ENCODE measurements around the gene CDYL.

Gene CDYL

DNA sequence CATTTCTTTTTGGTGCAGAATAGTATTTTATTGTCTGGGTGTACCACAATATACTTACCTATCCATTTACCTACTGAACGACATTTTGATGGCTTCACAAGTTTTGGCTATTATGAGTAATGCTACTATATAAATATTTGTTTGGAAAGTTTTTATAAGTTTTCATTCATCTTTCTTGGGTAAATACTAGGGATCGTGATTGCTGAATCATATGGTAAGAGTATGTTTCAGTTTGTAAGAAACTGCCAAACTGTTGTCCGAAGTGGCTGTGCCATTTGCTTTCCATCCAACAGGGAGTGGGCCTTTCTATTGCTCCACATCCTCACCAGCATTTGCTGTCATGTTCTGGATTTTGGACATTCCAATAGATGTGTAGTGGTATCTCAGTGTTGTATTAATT lies 104.2 kb downstream of the CDYL start:
- H3K27me3 ChIP-seq (ENCODE audit: control insufficient read depth, insufficient read depth, low read length) = no peaks in the 10 kb centered on the region
- peaks cover 4% of the 10 kb centered on the region for H3K4me1 ChIP-seq (ENCODE audit: control insufficient read depth, insufficient read depth, low read length)
- no peaks in the 10 kb centered on the region for H3K36me3 ChIP-seq (ENCODE audit: control insufficient read depth, insufficient read depth, low read length)

DNA sequence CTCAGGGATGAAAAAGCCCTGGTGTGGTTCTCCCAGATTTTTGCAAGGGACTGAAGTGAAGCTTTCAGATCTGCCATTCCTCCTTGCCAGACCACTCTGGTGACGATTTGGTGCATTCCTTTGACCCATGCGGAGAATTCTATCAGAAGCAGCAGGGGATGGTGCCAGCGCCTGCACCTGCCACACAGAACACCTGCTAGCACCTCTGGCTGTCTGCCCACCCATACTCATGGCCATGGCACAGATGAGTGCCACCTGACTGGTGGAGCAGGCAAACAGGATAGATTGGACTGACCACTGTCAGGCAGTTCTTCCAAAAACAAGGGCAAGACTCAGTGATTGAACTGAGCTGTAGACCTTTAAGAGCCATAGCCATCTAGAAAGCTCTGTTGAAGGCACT lies 107.1 kb downstream of the CDYL start:
- Histone ChIP-seq H3K36me3 (ENCODE audit: control insufficient read depth, insufficient read depth, low read length) (no peaks in the 10 kb centered on the region), H3K4me3 (ENCODE audit: low read length) (no peak overlapping the region), H3K27me3 (ENCODE audit: control insufficient read depth, insufficient read depth, low read length) (no peaks in the 10 kb centered on the region), H3K27ac (ENCODE audit: low read depth, low read length) (no peak overlapping the region), H3K9ac (ENCODE audit: low read length) (no peak overlapping the region), H3K4me1 (ENCODE audit: control insufficient read depth, insufficient read depth, low read length) (no peaks in the 10 kb centered on the region)

More for the DNA sequence above, 104.2 kb downstream of the CDYL start:
- Histone ChIP-seq H3K4me3 (ENCODE audit: low read length) (no peak overlapping the region), H3K27ac (ENCODE audit: low read depth, low read length) (no peak overlapping the region), H3K9ac (ENCODE audit: low read length) (no peak overlapping the region)

DNA sequence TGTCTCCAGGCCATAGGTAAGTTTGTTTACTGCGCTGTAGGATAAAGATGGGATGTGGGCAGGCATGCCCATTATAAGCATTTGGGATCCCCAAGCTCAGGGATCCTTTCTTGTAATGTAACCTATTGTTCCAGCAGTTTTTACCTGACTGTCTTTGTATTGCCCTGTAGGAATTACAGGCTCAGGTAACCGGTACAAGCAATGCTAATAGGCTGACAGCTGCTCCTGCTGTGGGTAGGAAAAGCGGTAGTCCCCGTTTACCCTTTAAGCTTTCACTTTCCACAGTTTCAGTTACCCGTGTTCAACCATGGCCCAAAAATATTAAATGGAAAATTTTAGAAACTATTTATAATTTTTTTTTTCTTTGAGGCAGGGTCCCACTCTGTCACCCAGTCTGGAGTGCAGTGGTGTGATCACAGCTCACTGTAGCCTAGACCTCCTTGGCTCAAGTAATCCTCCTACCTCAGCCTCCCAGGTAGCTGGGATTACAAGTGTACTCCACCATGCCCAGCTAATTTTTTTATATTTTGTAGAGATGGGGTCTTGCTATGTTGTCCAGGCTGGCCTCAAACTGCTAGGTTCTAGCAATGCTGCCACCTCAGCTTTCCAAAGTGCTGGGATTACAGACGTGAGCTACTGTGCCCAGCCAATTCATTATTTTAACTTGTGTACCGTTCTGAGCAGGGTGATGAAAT lies 108.6 kb downstream of the CDYL start:
- no peak overlapping the region for H3K9ac ChIP-seq (ENCODE audit: low read length)
- no peaks in the 10 kb centered on the region for H3K4me1 ChIP-seq (ENCODE audit: control insufficient read depth, insufficient read depth, low read length)
- no peak overlapping the region for H3K27ac ChIP-seq (ENCODE audit: low read depth, low read length)
- no peak overlapping the region for H3K4me3 ChIP-seq (ENCODE audit: low read length)
- H3K27me3 ChIP-seq (ENCODE audit: control insufficient read depth, insufficient read depth, low read length) = no peaks in the 10 kb centered on the region
- H3K36me3 ChIP-seq (ENCODE audit: control insufficient read depth, insufficient read depth, low read length) = no peaks in the 10 kb centered on the region

DNA sequence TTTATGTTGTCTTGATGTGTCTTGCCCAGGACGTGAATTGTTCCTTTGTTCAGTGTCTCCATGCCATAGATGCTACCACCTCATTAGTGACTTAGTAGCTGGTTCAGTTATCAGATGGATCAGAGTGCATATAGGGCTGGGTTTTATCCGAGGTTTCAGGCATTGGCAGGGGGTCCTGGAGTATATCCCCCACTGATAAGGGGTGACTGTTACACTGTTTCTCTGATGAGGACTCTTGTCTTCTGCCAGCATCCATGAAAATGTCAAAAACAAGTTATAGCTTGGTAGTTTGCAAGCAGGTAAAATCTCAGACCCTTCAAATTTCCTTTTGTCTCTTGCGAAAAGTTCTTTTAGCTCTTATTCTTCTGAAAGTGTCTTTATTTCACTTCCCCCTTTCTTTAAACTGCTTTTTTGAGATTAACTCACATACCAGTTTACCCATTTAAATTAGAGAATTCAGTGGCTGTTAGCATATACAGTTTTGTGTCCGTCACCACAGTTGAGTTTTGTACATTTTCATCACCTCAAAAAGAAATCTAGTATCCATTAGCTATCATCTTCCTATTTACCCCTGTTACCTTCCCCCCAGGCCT lies 109.2 kb downstream of the CDYL start:
- Histone ChIP-seq H3K4me3 (ENCODE audit: low read length) (no peak overlapping the region), H3K27ac (ENCODE audit: low read depth, low read length) (no peak overlapping the region), H3K4me1 (ENCODE audit: control insufficient read depth, insufficient read depth, low read length) (no peaks in the 10 kb centered on the region), H3K36me3 (ENCODE audit: control insufficient read depth, insufficient read depth, low read length) (no peaks in the 10 kb centered on the region), H3K27me3 (ENCODE audit: control insufficient read depth, insufficient read depth, low read length) (no peaks in the 10 kb centered on the region), H3K9ac (ENCODE audit: low read length) (no peak overlapping the region)

DNA sequence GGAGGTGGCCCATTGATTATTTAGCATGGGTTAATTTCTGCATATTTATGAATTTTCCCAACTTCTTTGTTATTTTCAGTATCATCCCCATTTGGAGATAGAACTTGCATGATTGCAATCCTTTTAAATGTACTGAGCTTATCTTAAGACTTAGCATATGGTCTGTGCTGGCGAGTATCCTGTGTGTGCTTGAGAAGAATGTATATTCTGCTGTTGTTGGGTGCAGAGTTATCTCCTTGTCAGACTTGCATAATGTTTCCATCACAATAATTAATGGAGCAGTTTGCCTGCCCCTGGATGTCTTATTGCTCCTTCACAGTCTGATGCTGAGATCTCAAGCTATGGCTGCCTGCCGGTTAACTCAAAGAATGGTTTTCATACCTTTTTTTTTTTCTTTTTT lies 112.6 kb downstream of the CDYL start:
- no peak overlapping the region for H3K9ac ChIP-seq (ENCODE audit: low read length)
- H3K36me3 ChIP-seq (ENCODE audit: control insufficient read depth, insufficient read depth, low read length) = no peaks in the 10 kb centered on the region
- no peaks in the 10 kb centered on the region for H3K4me1 ChIP-seq (ENCODE audit: control insufficient read depth, insufficient read depth, low read length)
- no peak overlapping the region for H3K27ac ChIP-seq (ENCODE audit: low read depth, low read length)
- H3K4me3 ChIP-seq (ENCODE audit: low read length) = no peak overlapping the region
- no peaks in the 10 kb centered on the region for H3K27me3 ChIP-seq (ENCODE audit: control insufficient read depth, insufficient read depth, low read length)

DNA sequence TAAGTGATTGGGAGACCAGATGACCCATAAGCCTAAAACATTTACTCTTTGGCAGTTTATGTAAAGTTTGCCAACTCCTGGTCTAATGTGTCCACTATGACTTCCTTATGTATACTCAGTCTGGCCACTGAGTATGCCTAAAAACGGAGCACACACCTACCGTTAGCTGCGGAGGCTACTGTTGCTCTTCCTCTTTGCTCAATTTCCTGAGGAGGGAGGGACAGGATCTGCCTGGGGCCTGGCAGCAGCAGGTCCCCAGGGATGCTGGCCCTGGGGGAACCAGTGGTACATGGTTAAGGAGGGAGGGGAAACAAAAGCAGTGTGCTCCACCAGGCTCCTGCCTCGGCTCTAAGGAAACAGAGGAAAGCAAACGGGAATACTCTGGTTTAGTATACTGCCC lies 113.5 kb downstream of the CDYL start:
- H3K4me3 ChIP-seq (ENCODE audit: low read length) = no peak overlapping the region
- no peaks in the 10 kb centered on the region for H3K27me3 ChIP-seq (ENCODE audit: control insufficient read depth, insufficient read depth, low read length)
- no peaks in the 10 kb centered on the region for H3K4me1 ChIP-seq (ENCODE audit: control insufficient read depth, insufficient read depth, low read length)
- peaks cover 2% of the 10 kb centered on the region for H3K36me3 ChIP-seq (ENCODE audit: control insufficient read depth, insufficient read depth, low read length)
- H3K27ac ChIP-seq (ENCODE audit: low read depth, low read length) = no peak overlapping the region
- H3K9ac ChIP-seq (ENCODE audit: low read length) = no peak overlapping the region

DNA sequence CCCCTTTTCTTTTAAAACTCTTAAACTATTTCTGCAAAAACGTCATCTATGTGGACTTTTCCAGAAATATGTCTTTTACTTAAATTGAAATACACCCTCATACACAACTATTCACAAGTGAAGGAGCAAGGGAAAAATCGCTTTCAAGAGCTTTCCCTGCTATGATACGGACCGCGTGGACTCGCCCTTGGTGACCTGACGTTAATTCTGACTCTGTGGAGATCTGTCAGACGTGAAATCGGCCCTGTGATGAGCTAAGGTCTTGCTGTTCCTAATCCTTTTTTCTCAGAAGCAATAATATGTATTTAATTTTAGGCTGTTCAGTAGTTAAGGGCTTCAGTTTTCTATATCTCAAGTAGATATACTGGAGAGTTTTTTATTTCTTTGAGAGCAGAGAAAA lies 114.0 kb downstream of the CDYL start:
- H3K27me3 ChIP-seq (ENCODE audit: control insufficient read depth, insufficient read depth, low read length) = no peaks in the 10 kb centered on the region
- H3K27ac ChIP-seq (ENCODE audit: low read depth, low read length) = no peak overlapping the region
- H3K4me3 ChIP-seq (ENCODE audit: low read length) = no peak overlapping the region
- no peaks in the 10 kb centered on the region for H3K4me1 ChIP-seq (ENCODE audit: control insufficient read depth, insufficient read depth, low read length)
- no peak overlapping the region for H3K9ac ChIP-seq (ENCODE audit: low read length)
- H3K36me3 ChIP-seq (ENCODE audit: control insufficient read depth, insufficient read depth, low read length) = peaks cover 2% of the 10 kb centered on the region

DNA sequence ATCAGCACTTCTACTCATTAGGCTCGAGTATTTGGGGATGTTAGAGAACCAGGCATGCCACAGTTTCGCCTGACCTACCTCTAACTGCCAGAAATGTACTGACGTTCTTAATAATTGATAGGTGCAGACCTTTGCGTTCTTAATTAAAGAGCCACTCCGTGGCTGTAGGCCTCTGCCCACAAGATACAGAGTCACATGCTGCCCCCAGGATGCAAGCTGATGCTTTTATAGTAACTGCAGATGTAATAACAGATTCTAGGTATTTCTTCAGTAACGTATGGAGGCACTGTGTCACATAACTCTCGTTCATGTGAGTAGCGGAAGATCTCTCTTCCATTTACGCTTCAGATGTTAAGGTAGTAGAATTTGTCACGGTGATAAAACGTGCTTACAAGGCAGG lies 114.4 kb downstream of the CDYL start:
- Histone ChIP-seq H3K9ac (ENCODE audit: low read length) (no peak overlapping the region), H3K27ac (ENCODE audit: low read depth, low read length) (no peak overlapping the region), H3K4me3 (ENCODE audit: low read length) (no peak overlapping the region), H3K36me3 (ENCODE audit: control insufficient read depth, insufficient read depth, low read length) (peaks cover 2% of the 10 kb centered on the region), H3K27me3 (ENCODE audit: control insufficient read depth, insufficient read depth, low read length) (no peaks in the 10 kb centered on the region), H3K4me1 (ENCODE audit: control insufficient read depth, insufficient read depth, low read length) (no peaks in the 10 kb centered on the region)

DNA sequence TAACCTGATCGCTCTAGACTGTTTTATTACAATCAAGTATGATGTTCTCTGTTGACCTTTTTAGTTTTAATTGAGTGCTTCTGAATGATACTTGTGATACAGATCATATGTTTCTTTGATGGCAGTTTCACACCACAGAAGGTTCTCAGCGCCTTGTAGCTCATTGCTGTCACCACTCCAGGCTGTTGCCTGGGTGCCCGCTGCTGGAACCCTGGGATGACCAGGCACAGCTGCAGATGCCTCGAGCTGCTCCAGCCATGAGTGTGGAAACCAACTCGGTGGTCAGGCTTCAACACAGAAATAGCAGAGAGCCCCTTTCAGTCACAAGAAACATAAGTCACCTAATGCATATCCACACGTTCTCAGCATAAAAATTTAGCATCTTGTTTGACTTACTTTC lies 114.9 kb downstream of the CDYL start:
- H3K4me3 ChIP-seq (ENCODE audit: low read length) = no peak overlapping the region
- H3K9ac ChIP-seq (ENCODE audit: low read length) = no peak overlapping the region

DNA sequence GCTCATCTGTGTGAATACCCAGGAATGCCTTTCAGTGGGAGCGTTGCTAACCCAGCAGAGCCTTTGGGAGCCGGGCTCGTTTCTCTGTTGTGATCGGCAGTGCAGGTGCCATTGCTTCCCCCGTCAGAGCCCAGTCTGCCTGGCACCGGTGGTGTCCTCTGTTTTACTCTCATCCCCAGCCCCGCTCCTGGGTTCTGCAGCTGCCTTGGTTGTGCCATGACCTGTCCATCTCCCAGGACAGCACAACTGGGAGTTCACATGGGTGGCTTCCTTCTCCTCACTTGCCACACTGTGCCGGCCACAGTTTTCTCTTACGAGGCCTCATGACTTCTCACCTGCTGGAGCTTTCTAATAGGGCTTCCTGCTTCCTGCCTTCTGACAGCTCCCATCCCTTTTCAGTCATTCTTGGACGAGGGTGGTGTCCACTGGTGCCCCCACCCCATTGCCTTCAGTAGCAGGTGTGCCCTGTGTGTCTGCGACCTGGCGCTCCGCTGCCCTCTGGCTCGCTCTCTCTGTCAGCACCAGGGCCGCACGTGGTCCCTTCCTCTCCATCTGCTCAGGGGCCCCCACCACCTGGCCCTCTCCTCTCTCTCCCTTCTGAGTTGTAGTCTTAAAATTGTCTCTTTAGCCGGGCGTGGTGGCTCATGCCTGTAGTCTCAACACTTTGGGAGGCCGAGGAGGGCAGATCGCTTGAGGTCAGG lies 116.7 kb downstream of the CDYL start:
- H3K27ac ChIP-seq (ENCODE audit: low read depth, low read length) = no peak overlapping the region
- no peak overlapping the region for H3K4me3 ChIP-seq (ENCODE audit: low read length)
- no peaks in the 10 kb centered on the region for H3K4me1 ChIP-seq (ENCODE audit: control insufficient read depth, insufficient read depth, low read length)
- no peaks in the 10 kb centered on the region for H3K27me3 ChIP-seq (ENCODE audit: control insufficient read depth, insufficient read depth, low read length)
- H3K9ac ChIP-seq (ENCODE audit: low read length) = no peak overlapping the region
- H3K36me3 ChIP-seq (ENCODE audit: control insufficient read depth, insufficient read depth, low read length) = peaks cover 2% of the 10 kb centered on the region

More for the DNA sequence above, 114.9 kb downstream of the CDYL start:
- H3K27me3 ChIP-seq (ENCODE audit: control insufficient read depth, insufficient read depth, low read length) = no peaks in the 10 kb centered on the region
- H3K4me1 ChIP-seq (ENCODE audit: control insufficient read depth, insufficient read depth, low read length) = no peaks in the 10 kb centered on the region
- peaks cover 2% of the 10 kb centered on the region for H3K36me3 ChIP-seq (ENCODE audit: control insufficient read depth, insufficient read depth, low read length)
- H3K27ac ChIP-seq (ENCODE audit: low read depth, low read length) = no peak overlapping the region

DNA sequence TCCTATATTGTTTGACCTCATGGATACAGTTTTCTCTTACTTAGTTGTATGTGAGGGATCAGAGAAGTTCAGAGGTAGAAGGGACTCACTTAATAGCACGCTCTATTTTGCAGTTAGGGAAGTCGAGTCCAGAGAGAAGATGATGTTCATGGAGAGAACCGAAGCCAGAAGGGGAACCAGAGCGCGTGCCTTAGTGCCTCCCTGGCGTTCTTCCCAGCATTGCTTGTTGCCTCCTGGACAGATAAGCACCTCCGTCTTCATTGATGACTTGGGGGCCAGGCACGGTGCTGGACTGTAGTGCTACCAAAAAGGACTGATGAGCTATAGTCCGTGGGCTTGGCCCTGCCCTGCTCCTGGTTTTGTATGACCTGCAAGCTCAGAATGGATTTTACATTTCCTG lies 117.8 kb downstream of the CDYL start:
- Histone ChIP-seq H3K4me3 (ENCODE audit: low read length) (no peak overlapping the region), H3K9ac (ENCODE audit: low read length) (no peak overlapping the region), H3K27ac (ENCODE audit: low read depth, low read length) (no peak overlapping the region), H3K4me1 (ENCODE audit: control insufficient read depth, insufficient read depth, low read length) (no peaks in the 10 kb centered on the region), H3K27me3 (ENCODE audit: control insufficient read depth, insufficient read depth, low read length) (no peaks in the 10 kb centered on the region), H3K36me3 (ENCODE audit: control insufficient read depth, insufficient read depth, low read length) (peaks cover 6% of the 10 kb centered on the region)

DNA sequence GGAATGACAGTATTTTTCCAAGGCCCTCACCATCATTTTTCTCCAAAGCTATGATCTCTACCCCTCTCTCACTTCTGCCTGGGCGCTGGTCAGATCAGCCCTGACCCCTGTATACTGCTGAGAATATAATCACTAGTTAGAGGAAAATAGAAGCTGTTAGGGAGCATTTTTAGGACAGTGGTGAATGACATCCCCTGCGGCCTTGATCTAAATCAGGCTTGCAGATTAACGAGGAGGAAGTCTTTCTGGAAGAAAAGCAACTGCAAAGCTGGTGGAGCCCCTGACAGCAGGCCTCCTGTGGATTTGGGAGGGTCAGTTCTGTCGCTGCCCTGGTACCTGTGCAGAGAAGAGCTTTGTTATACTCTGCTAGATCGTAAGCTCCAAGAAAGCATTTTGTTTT lies 119.8 kb downstream of the CDYL start:
- Histone ChIP-seq H3K4me3 (ENCODE audit: low read length) (no peak overlapping the region), H3K27ac (ENCODE audit: low read depth, low read length) (no peak overlapping the region), H3K27me3 (ENCODE audit: control insufficient read depth, insufficient read depth, low read length) (no peaks in the 10 kb centered on the region), H3K9ac (ENCODE audit: low read length) (no peak overlapping the region), H3K36me3 (ENCODE audit: control insufficient read depth, insufficient read depth, low read length) (peaks cover 10% of the 10 kb centered on the region), H3K4me1 (ENCODE audit: control insufficient read depth, insufficient read depth, low read length) (no peaks in the 10 kb centered on the region)

DNA sequence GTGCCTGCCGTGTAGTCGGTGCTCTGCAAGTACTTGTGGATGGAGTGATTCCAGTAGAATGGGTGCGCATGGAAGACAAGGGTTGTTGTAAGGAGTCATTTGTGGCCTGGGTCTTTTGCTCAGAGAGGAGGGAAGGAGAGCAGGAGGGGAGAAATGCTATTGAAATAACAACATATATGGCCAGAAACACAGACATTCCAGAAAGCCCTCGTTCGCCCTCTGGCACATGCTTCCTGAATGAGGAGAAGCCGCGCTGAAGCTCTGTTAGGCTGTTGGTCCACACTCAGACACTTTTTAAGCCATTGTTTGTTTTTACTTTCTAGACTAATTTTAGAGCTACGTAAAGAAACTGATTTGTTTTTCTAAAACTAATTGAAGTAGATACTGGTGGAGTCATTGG lies 120.2 kb downstream of the CDYL start:
- H3K4me3 ChIP-seq (ENCODE audit: low read length) = no peak overlapping the region
- peaks cover 10% of the 10 kb centered on the region for H3K36me3 ChIP-seq (ENCODE audit: control insufficient read depth, insufficient read depth, low read length)
- H3K27me3 ChIP-seq (ENCODE audit: control insufficient read depth, insufficient read depth, low read length) = no peaks in the 10 kb centered on the region
- H3K27ac ChIP-seq (ENCODE audit: low read depth, low read length) = no peak overlapping the region
- no peaks in the 10 kb centered on the region for H3K4me1 ChIP-seq (ENCODE audit: control insufficient read depth, insufficient read depth, low read length)
- no peak overlapping the region for H3K9ac ChIP-seq (ENCODE audit: low read length)
